Lung (tissue), 16 donors: ENCODE measurements around the gene KIF1B. TPM values are rescaled to one million over a fixed set of nuclear protein-coding genes. Genes with fewer than 3 reads are reported as not detected.

Source experiments
- ATAC-seq: fragments of 200-7000 bp; cut with Tn5 transposase; one replicate; pipeline ENCODE4 v1.9.1; 2020; ENCODE audit warnings: moderate number of reproducible peaks; ENCODE audit not compliant: insufficient read depth, low FRiP score
- DNase-seq, 3 donors: peaks; one replicate each; pipeline ENCODE4 v3.0.0-alpha.2; 2013 to 2017
- H3K27ac ChIP-seq, 2 donors: one replicate each; pipeline ENCODE4 v1.5.1; 2013; ENCODE audit warnings: mild to moderate bottlenecking in 2 of 2, moderate library complexity in 2 of 2, control low read depth in 1 of 2, inconsistent platforms in 1 of 2, low read depth in 1 of 2, low read length in 1 of 2
- H3K27me3 ChIP-seq, 3 donors: one replicate each; pipeline ENCODE4 v1.5.1; 2013; ENCODE audit warnings: low read length in 2 of 3; ENCODE audit not compliant: control insufficient read depth in 3 of 3, insufficient read depth in 3 of 3
- H3K36me3 ChIP-seq, 4 donors: one replicate each; pipeline ENCODE4 v1.5.1; 2013; ENCODE audit warnings: low read length in 4 of 4, mild to moderate bottlenecking in 1 of 4, moderate library complexity in 1 of 4; ENCODE audit not compliant: control insufficient read depth in 4 of 4, insufficient read depth in 4 of 4
- H3K4me1 ChIP-seq, 5 donors: one replicate each; pipeline ENCODE4 v1.5.1; 2013; ENCODE audit warnings: low read length in 5 of 5, mild to moderate bottlenecking in 2 of 5, moderate library complexity in 1 of 5; ENCODE audit not compliant: control insufficient read depth in 5 of 5, insufficient read depth in 5 of 5
- H3K4me3 ChIP-seq: one replicate; pipeline ENCODE4 v1.5.1; 2013; ENCODE audit warnings: mild to moderate bottlenecking, control low read depth, moderate library complexity
- H3K9ac ChIP-seq, 2 donors: one replicate each; pipeline ENCODE4 v1.5.1; 2013; ENCODE audit warnings: low read length in 2 of 2, control low read depth in 1 of 2; ENCODE audit not compliant: insufficient read depth in 1 of 2
- H3K9me3 ChIP-seq, 4 donors: one replicate each; pipeline ENCODE4 v1.5.1; 2013; ENCODE audit warnings: low read length in 3 of 4, mild to moderate bottlenecking in 1 of 4, moderate library complexity in 1 of 4; ENCODE audit not compliant: control insufficient read depth in 4 of 4, insufficient read depth in 3 of 4
- WGBS, 2 donors: extraction: QIAGEN DNeasy Blood & Tissue Kit; methylation state at CpG; one replicate each; pipeline ENCODE4 v1.1.7; 2013; 5-methylcytosine and 5-hydroxymethylcytosine counted together
- long read RNA-seq, 5 donors: transcript quantifications; one replicate each; lab custom pipeline, GENCODE V29; 2026
- polyA plus RNA-seq, 2 donors: library from polyadenylated mRNA; stranded (reverse); fragments of 200-250 nt; gene quantifications; one replicate each; pipeline ENCODE4 v1.2.1, GENCODE V29; 2013
- total RNA-seq, 2 donors: library from RNA; depleted of rRNA in 1 of 2; stranded (reverse); fragments of >200 nt in 1 of 2; gene quantifications; one replicate each; pipeline ENCODE4 v1.2.1, GENCODE V29; 2014 to 2021
- TF ChIP-seq, protein P1 (sequence below): IDR thresholded peaks from 2 replicates; pipeline ENCODE4 v1.5.1; 2012; ENCODE audit warnings: mild to moderate bottlenecking; ENCODE audit errors: control extremely low read depth, extremely low read depth
- donor health status: control.
- donor health status: control.
- donor health status: Bipolar disorder and iron deficiency.
- donor health status: healthy.
- donor health status: DM: yes; HTN: yes; CAD: no.

Gene KIF1B
- 10 to 100 TPM; 39.1 to 64.0 TPM for total RNA-seq
- polyA plus RNA-seq: 1 to 10 TPM; 9.7 to 9.8 TPM
- long read RNA-seq, donor 1, full-length matches to known transcripts: 1 of 1 reads
- long read RNA-seq, donor 1, partial matches to known transcripts: 0 of 1 reads
- long read RNA-seq, donor 1, other reads (novel, unspliced or antisense): 0 of 1 reads
- long read RNA-seq, donor 2: 0 reads
- long read RNA-seq, donor 3, full-length matches to known transcripts: 1 of 1 reads
- long read RNA-seq, donor 3, partial matches to known transcripts: 0 of 1 reads
- long read RNA-seq, donor 3, other reads (novel, unspliced or antisense): 0 of 1 reads
- long read RNA-seq, donor 4: 0 reads
- long read RNA-seq, donor 5, full-length matches to known transcripts: 4 of 10 reads
- long read RNA-seq, donor 5, partial matches to known transcripts: 6 of 10 reads
- long read RNA-seq, donor 5, other reads (novel, unspliced or antisense): 0 of 10 reads

GRCh38 chr1:10209905-10210810 lies at the start of gene KIF1B:
Gene KIF1B, plus strand, starts transcription at chr1:10210570. Its CDS starts 21,759 bp downstream, at chr1:10232329.
- Histone ChIP-seq H3K4me1 (peaks cover 5 to 20% (median 7%) of the 10 kb centered on the region in 5 donors), H3K27me3 (no peaks in the 10 kb centered on the region), H3K4me3 (peak within 1 kb of the TSS; percentile 88), H3K9ac (peak within 1 kb of the TSS; percentile 86 to 96), H3K9me3 (no peaks in the 10 kb centered on the region), H3K27ac (peak within 1 kb of the TSS; percentile 99), H3K36me3 (no peaks in the 10 kb centered on the region)
- peak; percentile 99 for DNase-seq
- 0% methylated on average over 78 to 107 of the region's 107 CpGs for WGBS, 2 donors
- TF ChIP-seq, protein P1, sequence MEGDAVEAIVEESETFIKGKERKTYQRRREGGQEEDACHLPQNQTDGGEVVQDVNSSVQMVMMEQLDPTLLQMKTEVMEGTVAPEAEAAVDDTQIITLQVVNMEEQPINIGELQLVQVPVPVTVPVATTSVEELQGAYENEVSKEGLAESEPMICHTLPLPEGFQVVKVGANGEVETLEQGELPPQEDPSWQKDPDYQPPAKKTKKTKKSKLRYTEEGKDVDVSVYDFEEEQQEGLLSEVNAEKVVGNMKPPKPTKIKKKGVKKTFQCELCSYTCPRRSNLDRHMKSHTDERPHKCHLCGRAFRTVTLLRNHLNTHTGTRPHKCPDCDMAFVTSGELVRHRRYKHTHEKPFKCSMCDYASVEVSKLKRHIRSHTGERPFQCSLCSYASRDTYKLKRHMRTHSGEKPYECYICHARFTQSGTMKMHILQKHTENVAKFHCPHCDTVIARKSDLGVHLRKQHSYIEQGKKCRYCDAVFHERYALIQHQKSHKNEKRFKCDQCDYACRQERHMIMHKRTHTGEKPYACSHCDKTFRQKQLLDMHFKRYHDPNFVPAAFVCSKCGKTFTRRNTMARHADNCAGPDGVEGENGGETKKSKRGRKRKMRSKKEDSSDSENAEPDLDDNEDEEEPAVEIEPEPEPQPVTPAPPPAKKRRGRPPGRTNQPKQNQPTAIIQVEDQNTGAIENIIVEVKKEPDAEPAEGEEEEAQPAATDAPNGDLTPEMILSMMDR: peak; percentile 85
- ATAC-seq: peak; percentile 98

GRCh38 chr1:10160907-10161490 lies 49.4 kb upstream of the KIF1B start:
- DNase-seq: peak in 2 of 3 donors; percentile 5 to 6
- WGBS, 2 donors: 72 to 78% methylated on average over 12 of the region's 12 CpGs
- no peaks in the 10 kb centered on the region for H3K27me3 ChIP-seq

GRCh38 chr1:10161541-10162290 lies 48.7 kb upstream of the KIF1B start:
- 92 to 93% methylated on average over 17 of the region's 17 CpGs for WGBS, 2 donors
- no peak for DNase-seq
- TF ChIP-seq, protein P1: no peak
- no peaks in the 10 kb centered on the region for H3K4me1 ChIP-seq
- no peak for ATAC-seq
- H3K9ac ChIP-seq: no peak overlapping the region
- peaks cover 12 to 38% (median 23%) of the 10 kb centered on the region in 4 donors for H3K36me3 ChIP-seq
- H3K4me3 ChIP-seq: no peak overlapping the region
- H3K27me3 ChIP-seq: no peaks in the 10 kb centered on the region
- no peak overlapping the region for H3K27ac ChIP-seq
- no peaks in the 10 kb centered on the region for H3K9me3 ChIP-seq

More at GRCh38 chr1:10160907-10161490, 49.4 kb upstream of the KIF1B start:
- Histone ChIP-seq H3K36me3 (peaks cover 12 to 35% (median 24%) of the 10 kb centered on the region in 4 donors), H3K27ac (peak overlapping the region in 1 of 2 donors; percentile 70), H3K9ac (no peak overlapping the region), H3K4me1 (no peaks in the 10 kb centered on the region), H3K4me3 (no peak overlapping the region), H3K9me3 (no peaks in the 10 kb centered on the region)
- TF ChIP-seq, protein P1: no peak
- no peak for ATAC-seq
